Hematopoietic multipotent progenitor cell treated with erythropoietin and hydrocortisone succinate and interleukin-3 and kit ligand, for 4 days (in vitro differentiated cells): ENCODE results near the gene FKBP6.
"Not testable (repeated sequence)": the region's sequence is repeated elsewhere in the genome, so short reads cannot be mapped to it uniquely, and the experiment has no call there.

Experiments used
- DNase-seq: peaks from one replicate; pipeline ENCODE4 v3.0.0-alpha.2; 2015

The FKBP6 gene

GRCh38 chr7:73359746-73360375, 31.9 kb downstream of the FKBP6 start:
- no peak for DNase-seq

GRCh38 chr7:73360590-73360989, 32.6 kb downstream of the FKBP6 start:
- not testable (repeated sequence) for DNase-seq

GRCh38 chr7:73363225-73364005, 35.5 kb downstream of the FKBP6 start:
- no peak for DNase-seq

- DNase-seq, result no peak
Measured at GRCh38 chr7:73364006-73364728, 36.2 kb downstream of the FKBP6 start.

- DNase-seq, result no peak
Measured at GRCh38 chr7:73366127-73366526, 38.2 kb downstream of the FKBP6 start.

- no peak for DNase-seq
Measured at GRCh38 chr7:73366990-73367389, 39.0 kb downstream of the FKBP6 start.

GRCh38 chr7:73369009-73369408, 41.0 kb downstream of the FKBP6 start:
- no peak for DNase-seq

- no peak for DNase-seq
Measured at GRCh38 chr7:73369622-73370021, 41.7 kb downstream of the FKBP6 start.

GRCh38 chr7:73373741-73374140, 45.8 kb downstream of the FKBP6 start:
- DNase-seq, result no peak

GRCh38 chr7:73376262-73376661, 48.3 kb downstream of the FKBP6 start:
- not testable (repeated sequence) for DNase-seq

- DNase-seq, result no peak
Measured at GRCh38 chr7:73376671-73377412, 48.9 kb downstream of the FKBP6 start.

GRCh38 chr7:73377413-73378200, 49.6 kb downstream of the FKBP6 start:
- not testable (repeated sequence) for DNase-seq

GRCh38 chr7:73382934-73383503, 55.1 kb downstream of the FKBP6 start:
- peak; percentile 54 for DNase-seq

GRCh38 chr7:73387221-73387828, 59.4 kb downstream of the FKBP6 start:
- no peak for DNase-seq

- DNase-seq, result no peak
Measured at GRCh38 chr7:73387908-73388414, 60.0 kb downstream of the FKBP6 start.

- no peak for DNase-seq
Measured at GRCh38 chr7:73391396-73391795, 63.4 kb downstream of the FKBP6 start.

- peak; percentile 34 for DNase-seq
Measured at GRCh38 chr7:73394422-73394821, 66.5 kb downstream of the FKBP6 start.

GRCh38 chr7:73395538-73396503, 67.9 kb downstream of the FKBP6 start:
- no peak for DNase-seq

- DNase-seq, result peak; percentile 13
Measured at GRCh38 chr7:73397521-73398281, 69.7 kb downstream of the FKBP6 start.
